NCI-H524 (cell line): ENCODE measurements around the gene NEU3.

Experiments
- DNase-seq, 2 experiments: peaks; one replicate each; lab custom pipeline; 2025; lab: John Stamatoyannopoulos, UW

The NEU3 gene

DNA sequence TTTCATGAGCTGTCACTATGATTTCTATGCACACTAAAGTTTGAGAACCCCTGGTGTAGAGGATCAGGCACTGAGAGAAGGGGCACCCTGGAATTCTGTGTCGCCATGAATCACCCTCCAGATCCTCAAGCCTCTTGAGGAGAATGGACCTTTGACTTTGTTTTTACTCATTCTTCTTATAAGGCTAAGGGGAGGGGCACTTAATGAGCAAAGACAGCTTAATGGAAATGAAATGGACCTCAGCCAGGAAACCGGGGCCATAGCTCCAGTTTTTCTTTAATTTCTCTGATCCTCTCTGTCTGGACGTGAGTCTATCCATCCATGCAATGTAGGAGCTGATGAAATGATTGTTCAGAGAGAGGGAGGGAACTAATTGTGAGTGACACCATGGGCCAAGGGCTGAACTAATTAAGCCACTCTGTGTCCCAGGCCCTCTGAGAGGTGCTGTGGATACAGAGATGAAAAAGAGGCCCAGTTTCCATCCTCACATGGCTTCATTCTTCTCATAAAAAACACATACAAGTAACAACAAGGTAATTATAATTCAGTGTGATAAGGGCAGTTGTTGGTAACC lies 75.1 kb downstream of the NEU3 start:
- DNase-seq: no peak

DNA sequence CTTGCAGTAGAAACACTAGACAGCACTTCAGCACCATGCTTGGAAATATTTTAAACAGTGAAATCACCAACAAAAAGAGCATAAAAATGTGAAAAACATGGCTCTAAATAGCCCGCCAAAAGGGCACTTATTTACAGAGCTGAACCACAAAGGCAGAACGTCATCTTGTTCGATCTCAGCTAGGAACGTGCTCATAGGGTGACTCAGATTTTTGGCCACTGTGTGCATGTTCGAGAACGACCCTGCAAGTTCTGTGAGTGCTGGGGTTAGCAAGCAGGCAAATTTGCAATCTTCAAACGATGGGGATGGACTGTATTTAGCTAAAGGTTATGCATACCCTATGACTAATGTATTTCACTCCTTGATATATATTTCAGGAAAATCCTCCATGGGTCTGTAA lies 77.3 kb downstream of the NEU3 start:
- DNase-seq: no peak
